Measurements from ENCODE around the gene PGLYRP3.

PGLYRP3 gene

DNA sequence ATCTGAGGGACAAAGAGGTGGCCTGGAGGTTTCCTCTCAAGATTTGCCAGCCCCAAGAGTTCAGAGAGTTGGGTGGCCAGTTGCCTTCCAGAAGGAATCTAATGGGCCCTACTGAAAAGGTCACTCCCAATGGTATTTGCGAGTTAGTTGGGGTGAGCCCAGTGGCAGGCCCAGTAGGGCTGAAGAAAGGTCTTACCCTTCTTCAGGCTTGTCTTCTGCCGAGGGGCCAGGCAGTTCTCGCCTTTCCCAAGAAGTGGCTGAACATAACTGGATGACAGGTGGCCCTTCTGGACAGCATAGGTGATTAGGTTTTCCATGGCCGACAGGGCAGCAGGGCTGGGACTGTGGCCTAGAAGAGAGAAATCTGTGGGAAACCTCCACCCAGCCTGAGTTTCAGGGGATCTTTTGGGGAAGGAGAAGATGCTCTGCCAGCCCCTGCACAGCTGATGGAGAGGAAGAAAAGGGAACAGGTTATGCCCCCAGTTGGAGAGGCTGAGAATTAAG is 28.7 kb upstream of the PGLYRP3 start:
- Histone ChIP-seq H3K14ac (ENCODE audit: low read length in 2 of 2) (no peak overlapping the region), H3K4ac (ENCODE audit: low read depth in 1 of 2, low read length in 2 of 2) (no peak overlapping the region)

DNA sequence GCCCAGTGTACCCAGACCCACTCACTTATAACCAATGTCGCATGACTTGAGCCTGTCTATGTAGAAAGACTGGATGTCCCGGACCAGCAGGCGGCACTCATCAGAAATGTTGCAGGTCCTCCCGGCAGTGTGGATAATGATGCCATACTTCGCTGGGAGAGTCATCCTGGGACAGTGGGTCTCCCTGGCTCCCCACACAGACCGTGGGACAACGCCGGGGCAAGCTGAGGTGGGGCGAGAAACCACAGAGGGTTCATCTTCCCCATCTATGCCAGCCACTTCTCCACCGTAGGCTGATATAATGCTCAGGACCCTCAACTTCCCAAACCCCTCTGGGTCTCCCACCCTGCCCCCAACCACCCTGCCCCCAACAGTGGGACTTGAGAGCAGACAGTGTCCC is 27.6 kb upstream of the PGLYRP3 start:
- Histone ChIP-seq H3K4me2 (ENCODE audit: low read length, poor library complexity, severe bottlenecking) (no peak overlapping the region), H3K23ac (ENCODE audit: low read length in 2 of 2) (no peak overlapping the region), H2AFZ (ENCODE audit: low read depth, low read length) (no peak overlapping the region), H2BK12ac (ENCODE audit: low read length in 2 of 2) (no peak overlapping the region), H4K8ac (ENCODE audit: low read length) (no peak overlapping the region), H2AK5ac (ENCODE audit: low read length, severe bottlenecking) (no peak overlapping the region), H3K9ac (ENCODE audit: low read length) (no peak overlapping the region), H3K9me3 (ENCODE audit: control insufficient read depth, low read length) (no peaks in the 10 kb centered on the region), H2BK5ac (ENCODE audit: low read depth, low read length, poor library complexity, severe bottlenecking) (no peak overlapping the region), H4K91ac (ENCODE audit: low read length) (no peak overlapping the region), H2BK120ac (ENCODE audit: low read depth, low read length) (no peak overlapping the region), H2BK15ac (ENCODE audit: low read depth, poor library complexity, severe bottlenecking) (no peak overlapping the region), H3K27me3 (ENCODE audit: control insufficient read depth in 1 of 2, insufficient read depth in 1 of 2, low read length in 2 of 2) (peaks cover 3 to 73% of the 10 kb centered on the region in 2 experiments), H3K4me3 (ENCODE audit: insufficient read depth in 1 of 2, low read depth in 1 of 2, low read length in 2 of 2) (no peak overlapping the region), H3K18ac (ENCODE audit: low read depth in 1 of 2, low read length in 2 of 2) (no peak overlapping the region), H3K27ac (ENCODE audit: low read length, poor library complexity, severe bottlenecking) (no peak overlapping the region), H3K79me1 (replicated peaks; ENCODE audit: low read length, poor library complexity, severe bottlenecking) (no peaks in the 10 kb centered on the region), H3K14ac (ENCODE audit: low read length in 2 of 2) (no peak overlapping the region), H3K4ac (ENCODE audit: low read depth in 1 of 2, low read length in 2 of 2) (no peak overlapping the region), H3K4me1 (ENCODE audit: control insufficient read depth, insufficient read depth, low read depth, low read length) (no peaks in the 10 kb centered on the region), H3K36me3 (ENCODE audit: control insufficient read depth in 1 of 2, insufficient read depth in 2 of 2, low read depth in 1 of 2, low read length in 2 of 2) (no peaks in the 10 kb centered on the region)
- DNase-seq = no peak
- 80% methylated on average over 9 of the region's 10 CpGs for WGBS

More for the DNA sequence above, 28.7 kb upstream of the PGLYRP3 start:
- no peak overlapping the region for H2AFZ ChIP-seq (ENCODE audit: low read depth, low read length)
- H2BK5ac ChIP-seq (ENCODE audit: low read depth, low read length, poor library complexity, severe bottlenecking) = no peak overlapping the region
- H3K23ac ChIP-seq (ENCODE audit: low read length in 2 of 2) = no peak overlapping the region
- no peak overlapping the region for H2AK5ac ChIP-seq (ENCODE audit: low read length, severe bottlenecking)
- H3K4me3 ChIP-seq (ENCODE audit: insufficient read depth in 1 of 2, low read depth in 1 of 2, low read length in 2 of 2) = no peak overlapping the region
- no peak overlapping the region for H4K91ac ChIP-seq (ENCODE audit: low read length)
- no peak overlapping the region for H2BK12ac ChIP-seq (ENCODE audit: low read length in 2 of 2)
- no peak overlapping the region for H3K18ac ChIP-seq (ENCODE audit: low read depth in 1 of 2, low read length in 2 of 2)
- no peaks in the 10 kb centered on the region for H3K36me3 ChIP-seq (ENCODE audit: control insufficient read depth in 1 of 2, insufficient read depth in 2 of 2, low read depth in 1 of 2, low read length in 2 of 2)
- peaks cover 9 to 84% of the 10 kb centered on the region in 2 experiments for H3K27me3 ChIP-seq (ENCODE audit: control insufficient read depth in 1 of 2, insufficient read depth in 1 of 2, low read length in 2 of 2)
- no peak overlapping the region for H3K27ac ChIP-seq (ENCODE audit: low read length, poor library complexity, severe bottlenecking)
- no peak overlapping the region for H2BK120ac ChIP-seq (ENCODE audit: low read depth, low read length)
- H2BK15ac ChIP-seq (ENCODE audit: low read depth, poor library complexity, severe bottlenecking) = no peak overlapping the region
- no peaks in the 10 kb centered on the region for H3K9me3 ChIP-seq (ENCODE audit: control insufficient read depth, low read length)
- H3K9ac ChIP-seq (ENCODE audit: low read length) = no peak overlapping the region
- 64% methylated on average over 4 of the region's 4 CpGs for WGBS
- H3K4me2 ChIP-seq (ENCODE audit: low read length, poor library complexity, severe bottlenecking) = no peak overlapping the region
- no peak for DNase-seq
- no peaks in the 10 kb centered on the region for H3K79me1 ChIP-seq (replicated peaks; ENCODE audit: low read length, poor library complexity, severe bottlenecking)
- H3K4me1 ChIP-seq (ENCODE audit: control insufficient read depth, insufficient read depth, low read depth, low read length) = no peaks in the 10 kb centered on the region
- no peak overlapping the region for H4K8ac ChIP-seq (ENCODE audit: low read length)

DNA sequence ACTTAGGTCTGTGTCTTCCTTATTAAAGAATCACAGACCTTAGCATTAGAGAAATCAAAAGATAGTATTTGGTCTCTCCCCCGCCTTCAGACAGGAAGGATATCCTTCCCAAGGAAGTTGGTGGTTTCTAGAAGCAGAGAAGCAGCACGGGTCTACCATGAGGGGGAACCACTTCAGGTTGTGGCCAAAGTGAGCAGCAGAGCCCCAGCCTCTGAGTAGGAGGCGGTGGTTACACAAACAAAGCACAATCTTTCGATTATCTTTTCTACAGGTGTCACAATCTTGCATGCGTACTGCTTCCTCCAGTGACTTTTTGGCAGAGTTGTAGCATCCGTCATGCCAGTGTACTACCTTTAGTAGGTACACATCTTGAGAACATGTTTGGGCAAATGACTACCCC is 27.1 kb upstream of the PGLYRP3 start:
- Histone ChIP-seq H3K23ac (ENCODE audit: low read length in 2 of 2) (no peak overlapping the region), H3K36me3 (ENCODE audit: control insufficient read depth in 1 of 2, insufficient read depth in 2 of 2, low read depth in 1 of 2, low read length in 2 of 2) (no peaks in the 10 kb centered on the region), H3K14ac (ENCODE audit: low read length in 2 of 2) (no peak overlapping the region), H2BK12ac (ENCODE audit: low read length in 2 of 2) (no peak overlapping the region), H2BK120ac (ENCODE audit: low read depth, low read length) (no peak overlapping the region), H3K27me3 (ENCODE audit: control insufficient read depth in 1 of 2, insufficient read depth in 1 of 2, low read length in 2 of 2) (peaks cover 0 to 68% of the 10 kb centered on the region in 2 experiments), H3K79me1 (replicated peaks; ENCODE audit: low read length, poor library complexity, severe bottlenecking) (no peaks in the 10 kb centered on the region), H2BK15ac (ENCODE audit: low read depth, poor library complexity, severe bottlenecking) (no peak overlapping the region), H2AK5ac (ENCODE audit: low read length, severe bottlenecking) (no peak overlapping the region), H3K9me3 (ENCODE audit: control insufficient read depth, low read length) (no peaks in the 10 kb centered on the region), H3K18ac (ENCODE audit: low read depth in 1 of 2, low read length in 2 of 2) (no peak overlapping the region), H4K8ac (ENCODE audit: low read length) (no peak overlapping the region), H3K9ac (ENCODE audit: low read length) (no peak overlapping the region), H2AFZ (ENCODE audit: low read depth, low read length) (no peak overlapping the region), H3K4ac (ENCODE audit: low read depth in 1 of 2, low read length in 2 of 2) (no peak overlapping the region), H3K4me1 (ENCODE audit: control insufficient read depth, insufficient read depth, low read depth, low read length) (no peaks in the 10 kb centered on the region), H2BK5ac (ENCODE audit: low read depth, low read length, poor library complexity, severe bottlenecking) (no peak overlapping the region), H3K4me3 (ENCODE audit: insufficient read depth in 1 of 2, low read depth in 1 of 2, low read length in 2 of 2) (no peak overlapping the region), H3K4me2 (ENCODE audit: low read length, poor library complexity, severe bottlenecking) (no peak overlapping the region), H3K27ac (ENCODE audit: low read length, poor library complexity, severe bottlenecking) (no peak overlapping the region), H4K91ac (ENCODE audit: low read length) (no peak overlapping the region)
- DNase-seq = no peak
- 63% methylated on average over 6 of the region's 6 CpGs for WGBS

DNA sequence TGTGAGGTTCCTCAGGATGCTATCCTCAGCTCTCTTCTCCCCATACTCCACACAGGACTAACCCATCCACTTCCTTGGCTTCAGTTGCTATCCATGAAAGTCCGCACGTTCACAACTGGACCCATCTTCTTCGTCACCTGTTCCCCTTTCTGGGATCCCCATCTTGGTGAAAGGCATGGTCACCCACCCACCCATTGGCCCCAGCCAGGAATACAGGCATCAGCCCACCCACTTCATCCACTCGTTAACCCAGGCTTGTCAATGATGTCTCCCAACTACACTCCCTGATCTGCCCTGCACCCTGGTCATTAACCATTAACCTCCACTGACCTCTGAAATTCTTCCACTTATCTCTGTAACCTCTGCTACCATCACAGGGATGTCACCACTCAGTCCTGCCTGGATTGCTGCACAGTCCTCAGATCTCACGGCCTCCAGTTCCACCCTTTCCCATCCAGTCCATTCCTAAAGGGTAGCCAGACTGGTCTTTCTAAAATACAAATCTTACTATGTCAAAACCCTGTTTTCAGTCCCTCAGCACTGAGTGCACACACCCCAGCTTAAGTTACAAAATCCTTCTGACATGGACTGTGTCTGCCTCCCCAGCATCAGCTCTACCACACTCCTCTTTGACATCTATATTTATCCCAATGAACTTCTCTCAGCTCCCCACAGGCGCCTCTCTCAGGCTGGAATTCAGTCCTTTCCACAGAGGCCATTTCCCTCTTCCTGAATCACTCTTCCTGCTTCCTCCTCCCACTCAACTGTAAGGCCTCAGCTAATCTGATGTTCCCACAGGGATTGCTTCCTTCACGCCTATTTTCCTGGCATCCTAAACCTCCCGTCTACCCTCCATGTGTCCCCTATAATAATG is 25.5 kb upstream of the PGLYRP3 start:
- DNase-seq = no peak
- Histone ChIP-seq H2AFZ (ENCODE audit: low read depth, low read length) (no peak overlapping the region), H3K4me2 (ENCODE audit: low read length, poor library complexity, severe bottlenecking) (no peak overlapping the region), H2AK5ac (ENCODE audit: low read length, severe bottlenecking) (no peak overlapping the region), H2BK120ac (ENCODE audit: low read depth, low read length) (no peak overlapping the region), H2BK5ac (ENCODE audit: low read depth, low read length, poor library complexity, severe bottlenecking) (no peak overlapping the region), H2BK12ac (ENCODE audit: low read length in 2 of 2) (no peak overlapping the region), H3K9me3 (ENCODE audit: control insufficient read depth, low read length) (no peaks in the 10 kb centered on the region), H3K14ac (ENCODE audit: low read length in 2 of 2) (no peak overlapping the region), H3K4me1 (ENCODE audit: control insufficient read depth, insufficient read depth, low read depth, low read length) (no peaks in the 10 kb centered on the region), H3K79me1 (replicated peaks; ENCODE audit: low read length, poor library complexity, severe bottlenecking) (no peaks in the 10 kb centered on the region), H3K18ac (ENCODE audit: low read depth in 1 of 2, low read length in 2 of 2) (no peak overlapping the region), H3K27me3 (ENCODE audit: control insufficient read depth in 1 of 2, insufficient read depth in 1 of 2, low read length in 2 of 2) (peaks cover 0 to 52% of the 10 kb centered on the region in 2 experiments), H3K36me3 (ENCODE audit: control insufficient read depth in 1 of 2, insufficient read depth in 2 of 2, low read depth in 1 of 2, low read length in 2 of 2) (no peaks in the 10 kb centered on the region), H3K27ac (ENCODE audit: low read length, poor library complexity, severe bottlenecking) (no peak overlapping the region), H3K23ac (ENCODE audit: low read length in 2 of 2) (no peak overlapping the region), H4K91ac (ENCODE audit: low read length) (no peak overlapping the region), H2BK15ac (ENCODE audit: low read depth, poor library complexity, severe bottlenecking) (no peak overlapping the region), H3K4ac (ENCODE audit: low read depth in 1 of 2, low read length in 2 of 2) (no peak overlapping the region), H4K8ac (ENCODE audit: low read length) (no peak overlapping the region), H3K4me3 (ENCODE audit: insufficient read depth in 1 of 2, low read depth in 1 of 2, low read length in 2 of 2) (no peak overlapping the region), H3K9ac (ENCODE audit: low read length) (no peak overlapping the region)
- WGBS = 57% methylated on average over 8 of the region's 8 CpGs

All from mesenchymal stem cell (in vitro differentiated cells and primary cell).